Globus pallidus (tissue), 1 donor: ENCODE measurements around the gene ACOXL.

Source experiments
- DNase-seq: peaks from one replicate; pipeline ENCODE4 v3.0.0-alpha.2; 2015; ENCODE audit warnings: low spot score

The ACOXL gene

GRCh38 chr2:111135910-111136297 lies 403.5 kb downstream of the ACOXL start:
- no peak for DNase-seq

DNA sequence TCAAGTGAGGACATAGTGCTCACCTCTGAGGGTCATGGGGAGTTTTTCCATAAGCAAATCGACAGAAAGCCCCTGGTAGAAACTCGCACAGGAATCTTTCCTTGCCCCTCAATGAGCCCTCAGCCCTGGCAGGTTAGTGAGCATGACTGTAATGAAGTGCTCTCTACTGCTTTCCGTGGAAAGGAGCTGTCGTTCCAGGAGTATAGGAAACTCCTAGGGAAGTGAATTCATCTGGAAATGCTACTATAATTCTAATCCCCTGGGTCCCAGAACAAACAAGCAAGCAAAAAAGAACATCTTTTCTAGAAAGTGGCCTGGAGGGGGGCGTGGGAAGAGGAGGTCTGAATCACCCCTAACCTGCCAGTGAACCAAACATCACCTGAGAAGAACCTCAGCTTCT lies 406.5 kb downstream of the ACOXL start:
- no peak for DNase-seq

GRCh38 chr2:111139637-111140317 lies 407.4 kb downstream of the ACOXL start:
- no peak for DNase-seq

DNA sequence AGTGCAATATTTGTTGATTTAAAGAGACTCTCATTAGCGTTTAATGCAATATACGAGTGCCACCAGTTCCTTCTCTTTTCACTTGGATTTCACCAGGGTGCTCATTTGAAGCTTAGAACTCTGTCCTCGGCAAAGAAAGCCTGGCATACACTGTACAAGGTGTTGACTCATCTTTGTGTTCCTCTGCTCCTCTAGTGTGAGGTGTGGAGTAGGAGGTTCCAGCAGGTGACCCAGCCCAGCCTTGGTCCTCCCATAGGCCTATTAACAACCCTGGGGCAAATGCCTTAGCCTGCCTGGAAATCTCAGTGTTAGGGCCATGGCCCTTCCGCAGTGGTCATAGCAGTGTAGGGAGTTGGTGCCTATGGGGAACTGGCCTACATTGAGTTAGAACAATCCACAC lies 408.4 kb downstream of the ACOXL start:
- DNase-seq, result no peak

- DNase-seq, result no peak
Observed at GRCh38 chr2:111142101-111142500, 409.7 kb downstream of the ACOXL start.

DNA sequence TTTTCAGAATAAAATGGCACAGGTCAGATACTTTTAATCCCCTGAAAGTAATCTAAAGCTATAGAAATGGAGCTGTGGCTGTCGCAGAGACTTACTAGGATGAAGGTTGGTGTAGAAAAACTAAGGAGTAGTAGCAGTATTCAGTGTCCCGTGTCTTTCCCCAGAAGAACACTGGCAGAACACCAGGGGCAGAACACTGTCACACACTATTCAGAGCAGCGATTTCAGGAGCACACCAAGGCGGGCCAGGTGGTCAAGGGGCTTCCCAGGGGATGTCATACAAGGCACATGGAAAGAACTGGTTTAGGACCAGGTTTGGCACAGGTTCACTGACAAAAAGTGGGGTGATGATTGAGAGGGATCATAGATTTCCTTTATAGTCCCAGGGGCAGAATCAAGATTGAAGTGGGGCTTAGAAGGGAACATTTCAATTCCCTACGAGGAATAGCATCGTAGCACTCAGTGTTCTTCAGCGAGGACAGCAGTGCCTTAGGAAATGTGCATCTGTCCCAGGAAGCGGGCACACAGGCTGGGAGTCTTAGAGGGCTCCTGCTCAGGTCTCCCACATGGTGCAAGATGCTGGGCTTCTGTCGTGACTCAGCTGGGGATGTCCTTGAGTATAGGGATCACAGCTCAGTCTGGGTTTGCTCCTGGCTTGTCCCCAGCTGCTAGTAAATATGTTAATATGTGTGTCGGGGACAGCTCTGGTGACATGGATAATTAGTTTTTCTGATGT lies 410.9 kb downstream of the ACOXL start:
- DNase-seq, result no peak

DNA sequence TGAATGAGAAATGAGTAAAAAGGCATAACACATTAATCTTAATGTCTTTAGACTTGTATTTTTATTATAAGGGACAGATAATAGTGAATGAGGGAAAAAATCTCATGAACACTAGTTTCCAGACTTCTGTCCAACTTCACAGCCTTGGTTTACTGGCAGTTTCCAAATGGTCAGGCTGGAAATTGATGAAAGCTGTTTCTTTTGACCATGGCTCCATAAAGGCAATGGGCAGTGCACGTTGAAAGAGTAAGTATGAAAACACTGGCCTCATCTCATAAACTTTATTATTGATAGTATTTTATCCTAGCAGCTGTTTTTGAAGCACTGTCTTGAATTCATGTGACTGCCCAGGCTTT lies 411.4 kb downstream of the ACOXL start:
- no peak for DNase-seq

- no peak for DNase-seq
Observed at GRCh38 chr2:111145103-111145760, 412.9 kb downstream of the ACOXL start.

- no peak for DNase-seq
Observed at GRCh38 chr2:111145951-111146350, 413.6 kb downstream of the ACOXL start.

- no peak for DNase-seq
Observed at GRCh38 chr2:111148225-111148873, 416.0 kb downstream of the ACOXL start.

DNA sequence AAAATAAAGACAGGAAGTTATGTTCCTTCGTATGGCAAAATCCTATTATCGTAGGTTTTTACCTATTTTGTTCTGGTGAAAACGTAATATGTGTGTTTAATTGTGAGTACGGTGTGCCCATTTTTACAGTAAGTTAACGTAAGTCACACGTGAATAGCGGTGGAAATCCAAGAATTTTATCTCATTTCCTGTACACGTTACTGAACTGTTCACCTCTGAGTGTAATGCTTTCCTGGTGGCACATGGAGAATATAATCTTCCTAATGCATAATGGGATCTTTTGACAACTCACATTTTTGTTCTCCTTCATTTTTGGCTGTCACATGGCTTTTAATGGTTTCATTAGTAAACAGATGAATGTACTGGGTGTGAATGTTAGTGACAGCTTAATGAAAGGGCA lies 416.6 kb downstream of the ACOXL start:
- DNase-seq, result no peak

- DNase-seq, result no peak
Observed at GRCh38 chr2:111149882-111150455, 417.6 kb downstream of the ACOXL start.

DNA sequence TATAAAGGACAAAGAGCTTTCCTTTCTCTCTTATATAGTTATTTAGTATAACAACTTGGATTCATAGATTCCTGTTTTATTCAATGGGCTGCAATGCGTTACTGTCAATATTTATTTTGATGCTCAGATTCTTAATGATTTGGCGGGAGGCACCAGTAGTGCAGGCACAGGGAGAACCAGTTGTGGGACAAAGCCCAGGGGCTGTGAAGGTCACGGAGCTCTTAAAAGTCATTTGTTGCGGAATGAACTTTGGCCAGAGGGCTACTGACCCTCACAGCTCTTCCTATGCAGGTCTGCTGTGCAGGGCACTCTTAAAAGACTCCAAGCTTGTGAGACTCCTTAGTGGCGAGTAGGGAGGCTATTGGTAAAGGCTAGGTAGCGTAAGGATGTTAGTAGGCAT lies 422.4 kb downstream of the ACOXL start:
- no peak for DNase-seq

GRCh38 chr2:111155610-111156009 lies 423.2 kb downstream of the ACOXL start:
- DNase-seq, result peak; percentile 84

DNA sequence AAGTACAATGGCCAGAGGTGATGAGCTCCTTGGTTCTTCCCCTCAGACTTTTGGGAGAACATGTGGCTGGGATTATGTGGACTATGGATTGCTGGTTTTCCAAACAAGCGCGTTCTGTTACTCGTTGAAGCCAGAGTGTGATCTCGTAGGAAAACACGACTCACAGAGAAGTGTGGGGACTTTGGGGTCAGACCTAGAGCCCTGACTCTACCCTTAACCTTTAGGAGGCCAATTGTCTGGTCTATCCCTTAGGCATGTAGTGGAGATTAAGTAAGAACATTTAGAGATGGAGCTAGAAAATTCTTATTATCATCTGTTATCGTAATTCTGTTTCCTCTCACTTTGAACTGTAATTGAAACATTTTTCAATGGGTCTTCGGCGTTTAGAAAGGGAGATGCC lies 424.2 kb downstream of the ACOXL start:
- DNase-seq, result no peak

DNA sequence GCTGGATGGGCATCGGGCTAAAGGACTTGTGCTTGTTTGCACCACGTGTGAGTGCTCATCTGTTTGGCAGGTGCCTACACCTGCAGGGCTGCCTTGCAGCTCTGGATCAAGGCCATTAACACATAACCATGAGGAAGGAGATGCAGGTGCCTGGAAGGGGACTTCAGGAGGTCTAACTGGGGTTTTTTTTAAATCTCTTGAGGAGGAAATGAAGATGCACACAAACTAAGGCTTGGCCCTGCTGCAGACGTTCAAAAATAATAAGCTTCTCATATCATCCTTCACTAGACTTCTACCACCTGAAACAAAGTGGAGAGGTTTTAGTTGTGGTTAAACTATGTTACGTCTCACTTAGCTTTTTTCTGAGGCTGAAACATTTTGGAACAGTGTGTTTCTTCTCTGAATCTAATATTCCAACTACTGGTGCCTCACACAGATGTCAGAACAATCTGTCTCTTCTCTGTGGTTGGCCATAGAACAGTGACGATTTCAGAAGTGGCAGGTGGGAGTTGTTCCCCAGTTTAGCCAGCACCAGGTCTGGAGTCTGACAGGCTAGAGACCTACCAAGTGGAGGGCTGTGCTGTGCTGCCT lies 424.8 kb downstream of the ACOXL start:
- DNase-seq, result no peak

- DNase-seq, result no peak
Observed at GRCh38 chr2:111157798-111158197, 425.4 kb downstream of the ACOXL start.

GRCh38 chr2:111159641-111160040 lies 427.3 kb downstream of the ACOXL start:
- no peak for DNase-seq

DNA sequence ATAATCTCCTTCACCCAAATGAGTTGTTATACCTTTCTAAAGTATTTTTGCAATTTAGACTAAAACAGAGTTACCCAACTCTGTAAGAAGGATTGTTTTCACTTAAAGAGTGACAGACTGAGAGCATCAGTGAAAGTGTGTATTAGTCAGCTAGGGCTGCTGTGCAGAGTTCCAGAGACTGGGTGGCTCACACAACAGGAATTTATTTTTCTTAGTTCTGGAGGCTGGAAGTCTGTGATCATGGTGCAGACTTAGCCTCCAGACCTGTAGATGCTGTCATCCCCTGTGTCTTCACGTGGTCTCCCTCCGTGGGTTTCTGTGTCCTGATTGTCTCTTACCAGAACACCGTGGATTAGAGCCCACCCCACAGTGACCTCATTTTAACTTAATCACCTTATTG lies 428.4 kb downstream of the ACOXL start:
- no peak for DNase-seq

GRCh38 chr2:111161971-111162370 lies 429.6 kb downstream of the ACOXL start:
- DNase-seq, result peak; percentile 83

DNA sequence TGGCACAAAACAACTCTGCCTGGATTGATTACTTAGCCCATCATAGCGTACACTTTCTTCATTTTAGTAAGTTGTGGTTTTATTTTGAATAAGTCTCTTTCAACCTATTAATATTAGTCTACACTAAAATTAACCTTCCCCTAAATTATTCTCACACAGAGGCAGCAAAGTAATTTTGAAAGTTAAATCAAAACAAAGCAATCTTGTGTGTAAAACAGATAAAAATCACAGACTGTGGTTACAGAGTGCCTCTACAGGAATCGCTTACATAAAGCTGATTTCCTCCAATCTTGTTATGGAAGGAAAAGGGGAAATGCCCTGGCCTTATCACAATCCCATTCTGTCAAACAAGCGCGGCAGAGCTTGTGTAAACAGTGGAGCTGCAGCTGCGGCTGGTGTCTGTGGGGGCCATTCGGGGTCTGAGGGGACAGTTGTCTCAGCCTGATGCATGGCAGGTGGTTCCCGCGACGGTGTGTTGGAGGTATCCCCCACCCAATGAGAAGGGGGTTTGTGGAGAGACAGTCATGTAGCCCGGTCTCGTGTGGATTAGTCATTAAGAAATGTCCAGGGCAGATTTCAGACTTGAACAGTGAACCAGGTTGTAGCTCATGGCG lies 430.5 kb downstream of the ACOXL start:
- no peak for DNase-seq

- DNase-seq, result no peak
Observed at GRCh38 chr2:111164078-111164477, 431.7 kb downstream of the ACOXL start.
